Activated T-helper 1 cell treated with Interleukin-2 at 50 U/mL for 16 hours (primary cell): ENCODE data around the gene ZDHHC1.
"Not testable (repeated sequence)": the region's sequence is repeated elsewhere in the genome, so short reads cannot be mapped to it uniquely, and the experiment has no call there.

Experiments used
- DNase-seq: peaks from one replicate; pipeline ENCODE4 v3.0.0-alpha.2; 2020; ENCODE audit warnings: low read depth

ZDHHC1 gene

GRCh38 chr16:67361038-67361437, 55.2 kb downstream of the ZDHHC1 start:
- DNase-seq = no peak

GRCh38 chr16:67359540-67360269, 56.6 kb downstream of the ZDHHC1 start:
- DNase-seq = not testable (repeated sequence)

GRCh38 chr16:67357561-67357960, 58.7 kb downstream of the ZDHHC1 start:
- DNase-seq = no peak

GRCh38 chr16:67356396-67356795, 59.9 kb downstream of the ZDHHC1 start:
- DNase-seq = no peak

GRCh38 chr16:67352463-67352862, 63.8 kb downstream of the ZDHHC1 start:
- not testable (repeated sequence) for DNase-seq

GRCh38 chr16:67350324-67350723, 66.0 kb downstream of the ZDHHC1 start:
- DNase-seq = no peak

- no peak for DNase-seq
Measured at GRCh38 chr16:67349172-67349571, 67.1 kb downstream of the ZDHHC1 start.

GRCh38 chr16:67346341-67346740, 69.9 kb downstream of the ZDHHC1 start:
- no peak for DNase-seq

- DNase-seq = no peak
Measured at GRCh38 chr16:67345401-67345800, 70.9 kb downstream of the ZDHHC1 start.
